Esophagus (tissue), 2 donors: ENCODE results near the gene RNU7-1. TPM values are rescaled to one million over a fixed set of nuclear protein-coding genes. Genes with fewer than 3 reads are reported as not detected.

Experiments used
- H3K27ac ChIP-seq, 2 donors: one replicate each; pipeline ENCODE4 v1.5.1; 2013; ENCODE audit warnings: low read depth in 2 of 2, mild to moderate bottlenecking in 2 of 2, inconsistent platforms in 1 of 2, low read length in 1 of 2, moderate library complexity in 1 of 2
- H3K27me3 ChIP-seq, 2 donors: one replicate each; pipeline ENCODE4 v1.6.1; 2013; ENCODE audit warnings: low read length in 2 of 2, control low read depth in 1 of 2, mild to moderate bottlenecking in 1 of 2; ENCODE audit not compliant: insufficient read depth in 2 of 2, control insufficient read depth in 1 of 2
- H3K36me3 ChIP-seq, 2 donors: one replicate each; pipeline ENCODE4 v1.6.1; 2013; ENCODE audit warnings: low read length in 1 of 2; ENCODE audit not compliant: control insufficient read depth in 2 of 2, insufficient read depth in 2 of 2
- H3K4me1 ChIP-seq, 2 donors: one replicate each; pipeline ENCODE4 v1.6.1; 2013; ENCODE audit warnings: low read length in 1 of 2; ENCODE audit not compliant: control insufficient read depth in 2 of 2, insufficient read depth in 2 of 2
- H3K4me3 ChIP-seq, 2 donors: one replicate each; pipeline ENCODE4 v1.5.1; 2013; ENCODE audit warnings: low read length in 2 of 2, mild to moderate bottlenecking in 2 of 2, low read depth in 1 of 2, moderate library complexity in 1 of 2
- H3K9me3 ChIP-seq, 2 donors: one replicate each; pipeline ENCODE4 v1.6.1; 2013; ENCODE audit warnings: mild to moderate bottlenecking in 2 of 2, low read depth in 1 of 2, low read length in 1 of 2, moderate library complexity in 1 of 2; ENCODE audit not compliant: control insufficient read depth in 2 of 2, insufficient read depth in 1 of 2
- WGBS, 2 donors: extraction: QIAGEN DNeasy Blood & Tissue Kit; methylation state at CpG; one replicate each; pipeline ENCODE4 v1.1.7; 2013; 5-methylcytosine and 5-hydroxymethylcytosine counted together
- polyA plus RNA-seq, 2 donors: library from polyadenylated mRNA; stranded (reverse); fragments of 200-250 nt; gene quantifications; one replicate each; pipeline ENCODE4 v1.2.3, GENCODE V29; 2013
- donor health status: healthy with polysubstance abuse.
- donor health status: Bipolar disorder and iron deficiency.

Gene RNU7-1
- polyA plus RNA-seq, 2 donors = not detected

DNA sequence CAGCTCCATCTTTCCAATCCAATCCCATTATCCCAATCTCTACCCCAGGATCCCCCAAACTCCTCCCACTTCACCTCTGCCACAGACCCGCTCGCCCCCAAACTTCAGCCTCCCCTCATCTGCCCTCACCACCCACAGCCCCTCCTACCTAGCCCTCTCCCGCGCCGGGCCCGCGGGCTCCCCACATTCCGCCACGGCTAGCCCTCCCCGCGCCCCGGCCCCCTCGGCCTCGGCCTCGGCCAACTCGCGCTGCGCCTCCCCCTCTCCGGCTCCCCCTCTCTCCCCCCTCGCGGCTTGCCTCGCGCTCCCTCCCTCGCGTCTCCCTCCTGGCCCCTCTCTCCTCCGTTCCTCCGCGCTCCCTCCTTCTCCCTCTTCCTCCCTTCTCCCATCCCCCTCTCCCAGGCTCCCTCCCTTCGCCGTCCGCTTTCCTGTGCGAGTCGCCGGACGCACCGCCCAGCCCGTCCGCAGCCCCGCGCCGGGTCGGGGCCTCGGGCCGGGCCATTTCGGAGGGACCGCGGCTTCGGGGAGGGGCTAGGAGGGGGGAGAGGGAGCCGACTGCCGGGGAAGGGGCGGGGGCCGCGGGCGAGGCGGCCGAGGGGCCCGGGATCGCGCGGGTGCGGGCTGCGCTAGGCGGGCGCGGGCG lies 16.1 kb upstream of the RNU7-1 start, which contains the start of gene ATN1:
TSS of gene ATN1 (plus strand) at position 581 of the 643 bp plus-strand sequence. CDS start 6,043 bp downstream, outside the sequence.
- H3K27ac ChIP-seq = peak within 1 kb of the TSS; percentile 94 to 98
- 0 to 1% methylated on average over 62 to 66 of the region's 66 CpGs for WGBS, 2 donors
- H3K4me3 ChIP-seq = peak within 1 kb of the TSS; percentile 78 to 97
- no peaks in the 10 kb centered on the region for H3K36me3 ChIP-seq
- H3K9me3 ChIP-seq = no peaks in the 10 kb centered on the region
- no peaks in the 10 kb centered on the region for H3K27me3 ChIP-seq
- peaks cover 0 to 26% of the 10 kb centered on the region in 2 donors for H3K4me1 ChIP-seq

DNA sequence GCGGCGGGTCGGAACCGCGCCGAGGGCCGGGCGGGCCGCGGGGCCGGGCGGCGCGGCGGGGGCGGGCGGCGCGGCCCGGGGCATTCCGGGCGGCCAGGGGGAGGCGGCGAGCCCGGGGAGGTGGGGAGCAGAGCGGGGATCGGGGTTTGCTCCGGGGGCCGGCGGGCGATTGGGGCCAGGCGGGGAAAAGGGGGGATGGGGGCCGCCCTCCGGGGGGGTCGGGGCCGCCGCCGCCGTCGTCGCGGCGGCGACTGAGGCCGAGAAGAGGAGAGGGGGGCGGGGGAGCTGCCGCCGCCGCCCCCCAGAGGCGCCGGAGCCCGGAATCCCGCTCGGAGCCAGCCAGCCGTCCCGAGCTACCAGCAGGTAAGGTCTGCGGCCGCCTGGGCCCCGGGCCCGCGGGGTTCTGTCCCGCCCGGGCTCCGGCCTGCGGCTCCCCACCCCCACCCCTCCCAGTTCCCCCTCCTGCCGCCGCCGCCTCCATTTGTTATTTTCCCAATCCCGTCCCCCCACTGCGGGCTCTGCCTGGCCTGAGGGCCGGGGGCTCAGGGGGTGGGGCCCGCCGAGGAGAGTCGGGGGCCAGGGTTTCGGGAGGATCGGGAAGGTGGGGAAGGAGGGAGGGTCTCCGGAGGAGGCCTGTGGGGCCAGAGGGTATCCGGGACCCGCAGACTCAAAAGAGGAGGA lies 15.5 kb upstream of the RNU7-1 start:
- H3K36me3 ChIP-seq = no peaks in the 10 kb centered on the region
- H3K27me3 ChIP-seq = no peaks in the 10 kb centered on the region
- peak overlapping the region; percentile 66 to 97 for H3K4me3 ChIP-seq
- H3K27ac ChIP-seq = peak overlapping the region; percentile 94 to 98
- H3K9me3 ChIP-seq = no peaks in the 10 kb centered on the region
- H3K4me1 ChIP-seq = peaks cover 0 to 26% of the 10 kb centered on the region in 2 donors
- WGBS, 2 donors = 0 to 1% methylated on average over 16 to 79 of the region's 79 CpGs

DNA sequence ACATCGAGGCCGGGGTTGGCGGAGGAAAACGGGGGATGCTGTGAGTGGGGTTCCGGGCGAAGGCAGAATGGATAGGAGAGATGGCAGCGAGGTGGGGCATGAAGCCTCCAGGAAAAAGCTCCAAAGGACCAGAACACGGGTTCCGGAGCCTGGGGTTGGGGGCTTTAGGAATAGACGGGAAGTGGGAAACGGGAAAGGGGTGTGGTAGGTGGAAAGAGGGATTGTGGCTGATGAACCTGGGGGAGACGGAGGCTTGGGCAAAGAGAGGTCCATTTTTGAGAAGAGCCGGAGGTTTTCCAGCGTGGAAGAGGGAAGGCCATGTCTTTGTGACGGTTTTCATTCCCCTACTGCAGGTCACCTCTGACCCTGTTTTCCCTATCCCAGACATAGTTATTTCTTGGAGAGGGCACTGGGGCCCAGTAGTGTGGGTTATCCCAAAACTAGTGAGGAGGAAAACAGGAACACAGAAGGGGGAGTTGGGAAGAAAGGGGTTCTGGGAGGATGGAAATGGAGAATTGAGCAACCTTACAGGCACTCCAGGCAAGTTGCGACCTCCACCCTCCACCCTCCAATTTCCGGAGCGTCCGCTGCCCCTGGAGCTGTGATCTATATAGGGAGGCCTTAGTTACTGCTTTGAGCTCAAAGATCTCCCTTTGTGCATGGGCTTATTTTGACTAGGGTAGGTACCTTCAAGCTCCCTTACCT lies 14.8 kb upstream of the RNU7-1 start:
- Histone ChIP-seq H3K9me3 (no peaks in the 10 kb centered on the region), H3K27me3 (no peaks in the 10 kb centered on the region), H3K27ac (peak overlapping the region; percentile 94 to 98), H3K36me3 (peaks cover 0 to under 1% of the 10 kb centered on the region in 2 donors), H3K4me1 (peaks cover 0 to 26% of the 10 kb centered on the region in 2 donors), H3K4me3 (peak overlapping the region; percentile 66 to 97)
- 8 to 11% methylated on average over 19 of the region's 19 CpGs for WGBS, 2 donors

DNA sequence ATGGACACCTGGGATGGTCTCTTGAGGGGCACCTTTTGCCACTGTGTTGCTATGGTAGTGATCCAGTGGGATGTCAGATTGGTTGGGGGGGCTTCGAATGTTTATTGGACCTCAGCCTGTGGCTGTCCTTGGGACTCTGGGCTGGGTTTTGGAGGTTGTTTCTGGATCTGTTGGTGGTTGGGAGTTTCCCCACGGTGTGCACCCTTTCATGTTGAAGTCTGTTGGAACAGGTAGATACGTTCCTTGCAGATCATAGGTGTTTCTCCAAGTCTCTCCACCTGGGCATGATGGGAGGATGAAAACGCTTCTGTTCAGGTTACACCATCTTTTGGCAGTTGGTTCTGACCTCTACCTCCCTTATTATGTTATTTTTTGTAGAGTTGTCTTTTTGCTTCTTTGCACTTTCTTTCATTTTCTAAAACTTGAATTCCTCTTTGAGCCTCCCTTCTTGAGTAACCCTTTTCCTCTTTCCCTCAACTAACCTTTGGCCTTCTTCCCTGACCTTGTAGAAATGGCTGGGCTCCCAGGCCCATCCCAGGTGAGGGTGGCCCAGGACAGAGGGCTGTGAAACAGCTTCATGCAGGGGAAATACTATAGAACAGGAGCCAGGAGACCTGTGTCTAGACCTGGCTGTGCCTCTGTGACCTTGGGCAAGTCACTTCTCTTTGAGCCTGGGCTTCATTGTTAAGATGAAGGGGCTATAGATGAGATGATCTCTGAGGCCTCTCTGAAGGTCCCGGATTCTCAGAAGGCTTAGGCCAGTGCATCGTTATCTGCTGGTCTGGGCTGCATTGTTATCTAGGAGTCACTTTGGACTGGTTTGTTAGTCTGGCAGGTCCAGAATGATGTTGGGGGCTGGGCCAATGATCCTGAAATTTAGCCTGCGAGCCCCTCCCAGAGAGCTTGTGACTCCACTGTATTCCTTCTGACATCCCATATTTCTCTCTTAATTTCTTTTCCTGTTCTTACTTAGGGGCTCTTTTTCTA lies 13.9 kb upstream of the RNU7-1 start:
- H3K27ac ChIP-seq = peak overlapping the region; percentile 94 to 98
- no peaks in the 10 kb centered on the region for H3K9me3 ChIP-seq
- H3K36me3 ChIP-seq = peaks cover 0 to 6% of the 10 kb centered on the region in 2 donors
- H3K4me1 ChIP-seq = peaks cover 0 to 22% of the 10 kb centered on the region in 2 donors
- peak overlapping the region; percentile 66 to 97 for H3K4me3 ChIP-seq
- no peaks in the 10 kb centered on the region for H3K27me3 ChIP-seq
- WGBS, 2 donors = 36 to 45% methylated on average over 7 of the region's 7 CpGs

DNA sequence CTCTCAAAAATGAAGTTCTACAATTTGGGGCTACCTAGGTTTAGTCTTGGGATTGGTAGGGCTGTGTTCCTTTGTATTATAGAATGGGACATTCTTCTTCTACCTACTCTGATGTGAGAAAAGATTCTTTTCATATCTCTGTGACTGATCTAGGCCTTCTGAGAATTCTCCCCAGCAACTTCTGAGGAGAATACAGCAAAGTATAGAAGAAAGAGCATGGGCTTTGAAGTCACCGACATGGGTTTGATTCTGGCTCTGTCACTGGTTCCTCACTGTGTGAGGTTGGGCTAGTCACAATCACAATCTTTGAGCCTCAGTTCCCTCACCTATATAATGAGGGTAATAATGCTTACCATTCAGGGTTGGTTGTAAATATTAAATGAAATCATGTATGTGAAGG lies 10.8 kb upstream of the RNU7-1 start:
- Histone ChIP-seq H3K27ac (no peak overlapping the region), H3K27me3 (no peaks in the 10 kb centered on the region), H3K36me3 (peaks cover 3 to 21% of the 10 kb centered on the region in 2 donors), H3K4me3 (no peak overlapping the region), H3K9me3 (no peaks in the 10 kb centered on the region), H3K4me1 (peaks cover 0 to 12% of the 10 kb centered on the region in 2 donors)
- 43 to 56% methylated on average over 1 of the region's 1 CpG for WGBS, 2 donors

DNA sequence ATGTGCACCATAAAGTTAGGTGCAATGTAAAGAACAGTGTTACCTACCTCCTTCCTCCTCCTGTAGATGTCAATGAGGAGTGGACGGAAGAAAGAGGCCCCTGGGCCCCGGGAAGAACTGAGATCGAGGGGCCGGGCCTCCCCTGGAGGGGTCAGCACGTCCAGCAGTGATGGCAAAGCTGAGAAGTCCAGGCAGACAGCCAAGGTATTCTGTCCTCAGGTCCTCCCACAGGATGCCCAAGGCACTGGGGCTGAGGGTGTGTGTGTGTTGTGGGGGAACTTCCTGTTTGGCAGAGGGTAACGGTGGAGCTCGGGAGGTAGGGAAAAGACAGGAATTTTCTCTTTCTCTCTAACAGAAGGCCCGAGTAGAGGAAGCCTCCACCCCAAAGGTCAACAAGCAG lies 9.5 kb upstream of the RNU7-1 start:
- Histone ChIP-seq H3K27ac (peak overlapping the region in 1 of 2 donors; percentile 1), H3K9me3 (no peaks in the 10 kb centered on the region), H3K4me1 (peaks cover 0 to 13% of the 10 kb centered on the region in 2 donors), H3K27me3 (no peaks in the 10 kb centered on the region), H3K36me3 (peaks cover 3 to 21% of the 10 kb centered on the region in 2 donors), H3K4me3 (no peak overlapping the region)
- WGBS, 2 donors = 45 to 46% methylated on average over 8 of the region's 8 CpGs

DNA sequence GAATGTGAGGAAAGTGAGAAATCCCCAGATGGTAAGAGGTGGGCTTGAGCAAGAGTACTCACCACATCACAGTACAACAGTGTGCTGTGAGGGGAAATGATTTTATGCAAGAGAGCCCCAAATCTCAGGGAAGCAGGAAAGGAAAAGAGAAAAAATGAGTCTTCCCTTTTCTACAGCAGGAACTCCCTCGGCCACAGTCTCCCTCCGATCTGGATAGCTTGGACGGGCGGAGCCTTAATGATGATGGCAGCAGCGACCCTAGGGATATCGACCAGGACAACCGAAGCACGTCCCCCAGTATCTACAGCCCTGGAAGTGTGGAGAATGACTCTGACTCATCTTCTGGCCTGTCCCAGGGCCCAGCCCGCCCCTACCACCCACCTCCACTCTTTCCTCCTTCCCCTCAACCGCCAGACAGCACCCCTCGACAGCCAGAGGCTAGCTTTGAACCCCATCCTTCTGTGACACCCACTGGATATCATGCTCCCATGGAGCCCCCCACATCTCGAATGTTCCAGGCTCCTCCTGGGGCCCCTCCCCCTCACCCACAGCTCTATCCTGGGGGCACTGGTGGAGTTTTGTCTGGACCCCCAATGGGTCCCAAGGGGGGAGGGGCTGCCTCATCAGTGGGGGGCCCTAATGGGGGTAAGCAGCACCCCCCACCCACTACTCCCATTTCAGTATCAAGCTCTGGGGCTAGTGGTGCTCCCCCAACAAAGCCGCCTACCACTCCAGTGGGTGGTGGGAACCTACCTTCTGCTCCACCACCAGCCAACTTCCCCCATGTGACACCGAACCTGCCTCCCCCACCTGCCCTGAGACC lies 8.0 kb upstream of the RNU7-1 start:
- H3K36me3 ChIP-seq = peaks cover 3 to 22% of the 10 kb centered on the region in 2 donors
- no peak overlapping the region for H3K27ac ChIP-seq
- H3K4me1 ChIP-seq = peaks cover 0 to 6% of the 10 kb centered on the region in 2 donors
- no peaks in the 10 kb centered on the region for H3K9me3 ChIP-seq
- H3K27me3 ChIP-seq = no peaks in the 10 kb centered on the region
- no peak overlapping the region for H3K4me3 ChIP-seq
- WGBS, 2 donors = 60 to 69% methylated on average over 14 of the region's 14 CpGs

DNA sequence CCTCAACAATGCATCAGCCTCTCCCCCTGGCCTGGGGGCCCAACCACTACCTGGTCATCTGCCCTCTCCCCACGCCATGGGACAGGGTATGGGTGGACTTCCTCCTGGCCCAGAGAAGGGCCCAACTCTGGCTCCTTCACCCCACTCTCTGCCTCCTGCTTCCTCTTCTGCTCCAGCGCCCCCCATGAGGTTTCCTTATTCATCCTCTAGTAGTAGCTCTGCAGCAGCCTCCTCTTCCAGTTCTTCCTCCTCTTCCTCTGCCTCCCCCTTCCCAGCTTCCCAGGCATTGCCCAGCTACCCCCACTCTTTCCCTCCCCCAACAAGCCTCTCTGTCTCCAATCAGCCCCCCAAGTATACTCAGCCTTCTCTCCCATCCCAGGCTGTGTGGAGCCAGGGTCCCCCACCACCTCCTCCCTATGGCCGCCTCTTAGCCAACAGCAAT lies 7.4 kb upstream of the RNU7-1 start:
- no peaks in the 10 kb centered on the region for H3K9me3 ChIP-seq
- H3K27me3 ChIP-seq = no peaks in the 10 kb centered on the region
- peaks cover 3 to 24% of the 10 kb centered on the region in 2 donors for H3K36me3 ChIP-seq
- H3K4me1 ChIP-seq = peaks cover 0 to 6% of the 10 kb centered on the region in 2 donors
- H3K4me3 ChIP-seq = no peak overlapping the region
- 86 to 92% methylated on average over 3 of the region's 3 CpGs for WGBS, 2 donors
- peak overlapping the region in 1 of 2 donors; percentile 85 for H3K27ac ChIP-seq
